HL-60 (cell line): ENCODE results near the gene CNTROB.
A peak's percentile ranks its signal among the peaks of the same experiment; 100 is the strongest.

Experiments used
- DNase-seq, 2 experiments: peaks; one replicate each; pipeline ENCODE4 v3.0.0-alpha.2; 2010 to 2020; ENCODE audit warnings: low read depth in 1 of 2, low spot score in 1 of 2
- H3K27ac ChIP-seq: fragments of 250-450 bp; sonication (Bioruptor Pico); replicated peaks from 2 replicates; pipeline ENCODE4 v1.5.1; 2020; ENCODE audit warnings: mild to moderate bottlenecking, moderate library complexity
- H3K27me3 ChIP-seq: fragments of 250-450 bp; sonication (Bioruptor Pico); 2 replicates; pipeline ENCODE4 v1.5.1; 2021; ENCODE audit warnings: mild to moderate bottlenecking, moderate library complexity; ENCODE audit not compliant: insufficient read depth, poor library complexity, severe bottlenecking
- H3K4me3 ChIP-seq: replicated peaks from 2 replicates; pipeline ENCODE4 v1.5.1; 2011; ENCODE audit warnings: mild to moderate bottlenecking, control low read depth, low read length; ENCODE audit not compliant: insufficient read depth
- CTCF ChIP-seq: IDR thresholded peaks from one replicate; pipeline ENCODE4 v1.5.1; 2011; ENCODE audit warnings: low read length, control low read depth, inconsistent platforms; ENCODE audit not compliant: insufficient read depth
- GABPA ChIP-seq: IDR thresholded peaks from 2 replicates; pipeline ENCODE4 v1.6.1; 2012; ENCODE audit warnings: low read depth
- POLR2AphosphoS5 ChIP-seq: IDR thresholded peaks from 2 replicates; pipeline ENCODE4 v1.6.1; 2012; ENCODE audit warnings: low read depth
- REST ChIP-seq: IDR thresholded peaks from 2 replicates; pipeline ENCODE4 v1.6.1; 2012; ENCODE audit warnings: low read depth; ENCODE audit not compliant: insufficient replicate concordance
- SPI1 ChIP-seq: IDR thresholded peaks from 2 replicates; pipeline ENCODE4 v1.6.1; 2012; ENCODE audit warnings: low read depth, mild to moderate bottlenecking, borderline replicate concordance

Gene CNTROB

GRCh38 chr17:7887038-7887481, 44.9 kb upstream of the CNTROB start:
- Histone ChIP-seq H3K4me3 (peak overlapping the region; percentile 57), H3K27me3 (no peaks in the 10 kb centered on the region), H3K27ac (peak overlapping the region; percentile 92)

GRCh38 chr17:7887482-7888183, 44.4 kb upstream of the CNTROB start:
- peak overlapping the region; percentile 92 for H3K27ac ChIP-seq
- DNase-seq = peak; percentile 56 to 71
- peak overlapping the region; percentile 57 for H3K4me3 ChIP-seq
- no peaks in the 10 kb centered on the region for H3K27me3 ChIP-seq
- TF ChIP-seq REST (no peak), CTCF (no peak), GABPA (no peak), POLR2AphosphoS5 (no peak), SPI1 (no peak)

More at GRCh38 chr17:7887038-7887481, 44.9 kb upstream of the CNTROB start:
- peak in 1 of 2 experiments; percentile 64 for DNase-seq
- no peak for TF ChIP-seq SPI1
- TF ChIP-seq POLR2AphosphoS5 = no peak
- no peak for TF ChIP-seq REST
- TF ChIP-seq CTCF = no peak
- TF ChIP-seq GABPA = no peak

GRCh38 chr17:7888184-7888920, 43.7 kb upstream of the CNTROB start, which contains the start of gene CHD3:
Gene CHD3, plus strand, starts transcription at chr17:7888789. Its CDS starts 212 bp downstream, at chr17:7889001.
- no peak for DNase-seq
- TF ChIP-seq REST (no peak), SPI1 (no peak), POLR2AphosphoS5 (no peak), CTCF (no peak), GABPA (no peak)
- Histone ChIP-seq H3K27me3 (no peaks in the 10 kb centered on the region), H3K27ac (peak within 1 kb of the TSS; percentile 76), H3K4me3 (peak within 1 kb of the TSS; percentile 57)
